ENCODE data around the gene UCN3. TPM values are rescaled to one million over a fixed set of nuclear protein-coding genes. Genes with fewer than 3 reads are reported as not detected.

UCN3 gene, protein sequence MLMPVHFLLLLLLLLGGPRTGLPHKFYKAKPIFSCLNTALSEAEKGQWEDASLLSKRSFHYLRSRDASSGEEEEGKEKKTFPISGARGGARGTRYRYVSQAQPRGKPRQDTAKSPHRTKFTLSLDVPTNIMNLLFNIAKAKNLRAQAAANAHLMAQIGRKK
- not detected in 2 replicates for total RNA-seq

GRCh38 chr10:5364890-5365338 is at the start of gene UCN3:
UCN3 (plus strand) TSS chr10:5364966; CDS start chr10:5373721, 8,755 bp downstream.

DNA sequence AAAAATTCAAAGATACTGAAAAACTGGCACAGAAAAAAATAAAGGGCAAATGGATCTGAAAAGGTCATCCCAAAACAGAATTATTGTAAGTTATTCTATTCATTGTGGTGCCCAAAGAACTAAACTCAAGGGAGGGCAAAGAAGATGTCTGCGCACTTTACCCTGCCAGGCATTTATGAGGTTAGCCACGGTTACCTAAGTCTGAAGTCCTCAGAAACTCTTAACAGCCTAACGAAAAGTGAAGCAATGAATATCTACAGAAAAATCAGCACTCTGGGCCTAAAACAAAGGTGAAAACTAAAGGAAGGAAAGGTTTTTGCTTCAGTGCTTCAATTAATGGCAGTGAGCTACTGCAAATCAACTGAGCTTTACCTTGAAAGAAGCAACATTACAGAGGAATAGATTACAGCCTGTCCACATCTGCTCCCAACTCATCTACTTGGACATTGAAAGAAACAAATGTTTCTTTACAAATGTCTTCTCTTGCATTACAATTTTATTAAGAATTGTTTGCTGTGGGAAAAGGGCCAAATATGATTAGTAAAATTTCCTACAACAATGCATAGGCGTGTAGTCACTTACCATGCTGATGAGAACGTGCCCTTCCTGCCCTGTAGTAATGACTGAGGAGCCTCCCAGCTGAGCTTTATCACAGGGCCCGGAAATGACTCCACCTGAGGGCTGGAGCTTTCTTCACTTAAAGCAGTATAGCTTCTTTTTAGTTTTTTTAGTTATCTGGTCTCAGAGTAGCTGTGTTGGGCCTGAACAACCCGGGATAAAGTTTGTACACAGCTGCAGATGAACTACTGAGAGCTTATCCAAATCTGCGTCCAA is 39.7 kb downstream of the UCN3 start, which contains the start of gene TUBAL3:
Gene TUBAL3 (minus strand): TSS at position 621 of the 834 bp plus-strand sequence. CDS start 36 bp downstream, at position 585.

DNA sequence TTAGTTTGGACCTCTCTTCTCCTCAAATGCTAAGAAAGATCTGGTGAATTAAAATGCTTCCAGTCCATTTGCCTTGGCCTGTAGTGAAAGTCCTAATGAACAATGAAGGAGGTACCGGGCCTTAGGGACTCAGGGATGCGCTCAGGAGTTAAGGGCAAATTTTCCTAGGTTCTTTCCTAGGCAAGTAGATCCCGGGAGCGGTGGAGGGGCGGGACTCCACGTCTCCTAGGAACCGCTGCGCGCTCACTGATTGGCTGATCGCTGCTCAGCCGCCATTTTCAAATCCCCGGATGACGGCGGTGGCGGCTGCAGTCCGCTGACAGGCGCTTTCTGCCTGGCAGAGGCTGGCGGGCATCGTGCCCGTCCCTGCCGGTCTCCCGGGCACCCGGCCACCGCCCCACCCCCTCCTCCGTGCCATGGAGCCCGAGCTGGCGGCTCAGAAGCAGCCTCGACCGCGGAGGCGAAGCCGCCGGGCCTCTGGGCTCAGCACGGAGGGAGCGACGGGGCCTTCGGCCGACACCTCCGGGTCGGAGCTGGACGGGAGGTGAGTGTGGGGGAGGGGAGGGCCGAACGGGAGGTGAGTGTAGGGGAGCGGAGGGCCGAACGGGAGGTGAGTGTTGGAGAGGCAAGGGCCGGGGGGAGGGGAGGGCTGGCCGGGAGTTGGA is 47.6 kb downstream of the UCN3 start, which contains the start of gene NET1:
Gene NET1 (plus strand): TSS at position 281 of the 665 bp plus-strand sequence. CDS start 136 bp downstream, at position 417.

Other genes with a start within 250 kb of the UCN3 start
- not detected in 2 replicates for gene AKR1C8, start 179.8 kb upstream of the UCN3 start, total RNA-seq
- not detected in 2 replicates for gene AKR1C4, start 168.1 kb upstream of the UCN3 start, total RNA-seq
- gene TUBAL3, start 39.9 kb downstream of the UCN3 start, total RNA-seq = 1.1 and 1.3 TPM in 2 replicates
- gene NET1, start 47.6 kb downstream of the UCN3 start, total RNA-seq = 24.8 and 35.6 TPM in 2 replicates
- not detected in 2 replicates for gene CALML5, start 134.6 kb downstream of the UCN3 start, total RNA-seq
- gene CALML3, start 160.0 kb downstream of the UCN3 start, total RNA-seq = not detected in 2 replicates